Measurements from ENCODE around the gene PRRX2. TPM values are rescaled to one million over a fixed set of nuclear protein-coding genes. Genes with fewer than 3 reads are reported as not detected.

Gene PRRX2
- total and polyA plus RNA-seq, 2 of the 13 experiments (the other 11 are each of a cell fraction or from before 2014, with no cell fraction given), result 0.05 TPM; not detected in 1

GRCh38 chr9:129708793-129709192 is 43.3 kb downstream of the PRRX2 start:
- no peaks in the 10 kb centered on the region for H3K36me3 ChIP-seq (replicated peaks in 1 of 2; ENCODE audit: control insufficient read depth in 1 of 2, insufficient read depth in 2 of 2, low read length in 2 of 2)
- H3K9me3 ChIP-seq (ENCODE audit: low read length), result no peaks in the 10 kb centered on the region
- no peak overlapping the region for H3K4me3 ChIP-seq (replicated peaks in 1 of 3; ENCODE audit: insufficient read depth in 1 of 3, low read depth in 2 of 3, low read length in 3 of 3)
- WGBS (ENCODE audit: low lambda C conversion rate), result 34% methylated on average over 6 of the region's 6 CpGs
- POLR2A ChIA-PET, result no interaction called here
- peaks cover 8 to 52% of the 10 kb centered on the region in 2 experiments; a peak in 4 of 5 replicates for H3K27me3 ChIP-seq (ENCODE audit: control insufficient read depth in 1 of 2, insufficient read depth in 2 of 2, low read length in 2 of 2)
- ATAC-seq, result no peak
- no peak for DNase-seq (ENCODE audit: low spot score)
- H3K9ac ChIP-seq (ENCODE audit: insufficient read depth, low read depth, low read length), result no peak overlapping the region
- H4K20me1 ChIP-seq (ENCODE audit: insufficient read depth, low read length), result no peaks in the 10 kb centered on the region
- H3K4me1 ChIP-seq (ENCODE audit: insufficient read depth, low read length), result no peaks in the 10 kb centered on the region
- BruUV-seq (replicated peaks), result no TSS peak
- in situ Hi-C loops (cut with HindIII; ENCODE audit: extremely low pct_ligation_motif_present, low pct_unique_long_range_greater_than_20kb), result no loop called here
- no peak overlapping the region for H3K27ac ChIP-seq (ENCODE audit: extremely low read length, insufficient read depth, low read length)
- CTCF ChIA-PET (ENCODE audit: low intra/inter-chr PET ratio, low total read pairs), result no interaction called here
- TF ChIP-seq RBFOX2 (IDR thresholded peaks at IDR 0.05; ENCODE audit: low read depth, low read length) (no peak), BRF2 (CRISPR knock-in tag; IDR thresholded peaks at IDR 0.05) (no peak), AHDC1 (CRISPR knock-in tag; IDR thresholded peaks at IDR 0.05; ENCODE audit: borderline replicate concordance) (no peak), TCF7L2 (IDR thresholded peaks at IDR 0.05; ENCODE audit: low read depth, low read length) (no peak), ZNF484 (CRISPR knock-in tag; IDR thresholded peaks at IDR 0.05; ENCODE audit: borderline replicate concordance, low read depth) (no peak), NFKB2 (CRISPR knock-in tag; IDR thresholded peaks at IDR 0.05; ENCODE audit: borderline replicate concordance) (no peak), CEBPB (IDR thresholded peaks at IDR 0.05; ENCODE audit: borderline replicate concordance, low read depth, low read length) (no peak), STAG1 (CRISPR knock-in tag; IDR thresholded peaks at IDR 0.05) (no peak), ISL2 (CRISPR knock-in tag; IDR thresholded peaks at IDR 0.05) (no peak), ZFP37 (CRISPR knock-in tag; IDR thresholded peaks at IDR 0.05; ENCODE audit: borderline replicate concordance) (no peak), STAT5B (CRISPR knock-in tag; IDR thresholded peaks at IDR 0.05) (no peak), ZNF83 (CRISPR knock-in tag; IDR thresholded peaks at IDR 0.05; ENCODE audit: borderline replicate concordance) (no peak), GFI1 (CRISPR knock-in tag; IDR thresholded peaks at IDR 0.05; ENCODE audit: borderline replicate concordance) (no peak), RFXANK (CRISPR knock-in tag; IDR thresholded peaks at IDR 0.05) (no peak), GLMP (CRISPR knock-in tag; IDR thresholded peaks at IDR 0.05; ENCODE audit: borderline replicate concordance) (no peak), RARG (CRISPR knock-in tag; IDR thresholded peaks at IDR 0.05; ENCODE audit: low read depth) (no peak), GPN1 (CRISPR knock-in tag; IDR thresholded peaks at IDR 0.05; ENCODE audit: borderline replicate concordance) (no peak), MTF1 (CRISPR knock-in tag; IDR thresholded peaks at IDR 0.05) (no peak)
- no peak overlapping the region for H2AFZ ChIP-seq (ENCODE audit: low read length)
- no peaks in the 10 kb centered on the region for H3K79me2 ChIP-seq (ENCODE audit: insufficient read depth, low read length)
- FAIRE-seq, result no peak
- intact Hi-C loops (cut with micrococcal nuclease; ENCODE audit: unreplicated experiment), result no loop called here
- no peak overlapping the region for H3K4me2 ChIP-seq (ENCODE audit: low read depth, low read length)

All from HepG2 (cell line).